Sigmoid colon (tissue), 7 donors: Measurements from ENCODE around the gene MCF2L. TPM values are rescaled to one million over a fixed set of nuclear protein-coding genes. Genes with fewer than 3 reads are reported as not detected.
"Not testable (repeated sequence)": the region's sequence is repeated elsewhere in the genome, so short reads cannot be mapped to it uniquely, and the experiment has no call there.

Experiments used
- DNase-seq: peaks from one replicate; pipeline ENCODE4 v3.0.0-alpha.2; 2019
- H3K27ac ChIP-seq, 4 donors: fragments of 200-600 bp; sonication (generic); one replicate each; pipeline ENCODE4 v1.5.1; 2016 to 2019; ENCODE audit warnings: mild to moderate bottlenecking in 1 of 4
- H3K27me3 ChIP-seq, 3 donors: fragments of 200-600 bp; sonication (generic); one replicate each; pipeline ENCODE4 v1.5.1; 2019; ENCODE audit warnings: mild to moderate bottlenecking in 1 of 3
- H3K36me3 ChIP-seq, 4 donors: fragments of 200-600 bp; sonication (generic); one replicate each; pipeline ENCODE4 v1.5.1; 2016 to 2019
- H3K4me1 ChIP-seq, 4 donors: fragments of 200-600 bp; sonication (generic); one replicate each; pipeline ENCODE4 v1.5.1; 2017 to 2019
- H3K4me3 ChIP-seq, 4 donors: fragments of 200-600 bp; sonication (generic); one replicate each; pipeline ENCODE4 v1.5.1; 2017 to 2019; ENCODE audit warnings: mild to moderate bottlenecking in 2 of 4, moderate library complexity in 1 of 4
- H3K9me3 ChIP-seq, 4 donors: fragments of 200-600 bp in 3 of 4; sonication (generic) in 3 of 4; one replicate each; pipeline versions ENCODE4 v1.5.1 to v1.6.1; 2013 to 2019
- CTCF ChIP-seq, 4 experiments: fragments of 450-650 bp in 3 of 4; fragments of 200-600 bp in 1 of 4; IDR thresholded peaks; one replicate each; pipeline ENCODE4 v1.5.1; 2016 to 2019; ENCODE audit warnings: antibody characterized with exemption in 4 of 4, mild to moderate bottlenecking in 3 of 4, moderate library complexity in 2 of 4
- EP300 ChIP-seq, 4 donors: sonication (generic); formaldehyde crosslinking; IDR thresholded peaks; one replicate each; pipeline ENCODE4 v1.6.1; 2017; ENCODE audit warnings: antibody characterized with exemption in 4 of 4
- POLR2A ChIP-seq, 2 donors: fragments of 450-650 bp; IDR thresholded peaks; one replicate each; pipeline ENCODE4 v1.6.1; 2016; ENCODE audit warnings: antibody characterized with exemption in 2 of 2, mild to moderate bottlenecking in 2 of 2, moderate library complexity in 2 of 2
- POLR2AphosphoS5 ChIP-seq, 4 donors: sonication (generic); formaldehyde crosslinking; IDR thresholded peaks; one replicate each; pipeline ENCODE4 v1.6.1; 2017; ENCODE audit warnings: antibody characterized with exemption in 4 of 4
- WGBS, 2 donors: extraction: QIAGEN DNeasy Blood & Tissue Kit; methylation state at CpG; one replicate each; pipeline ENCODE4 v1.1.7; 2013; 5-methylcytosine and 5-hydroxymethylcytosine counted together
- intact Hi-C: fragments of 100-400 bp; cut with DNase I; formaldehyde crosslinking; loops from one replicate; pipeline ENCODE4 v1.15.1; 2023
- polyA plus RNA-seq, 3 donors: library from polyadenylated mRNA; stranded (reverse); fragments of 200-250 nt; gene quantifications; one replicate each; pipeline ENCODE4 v1.2.3, GENCODE V29; 2013
- total RNA-seq, 4 donors: library from RNA; depleted of rRNA; stranded (reverse); fragments of >200 nt; gene quantifications; one replicate each; pipeline ENCODE4 v1.1.0, GENCODE V29; 2016
- donor health status: healthy with polysubstance abuse.
- donor health status: Bipolar disorder and iron deficiency.
- donor health status: healthy.

The MCF2L gene
- total and polyA plus RNA-seq, 7 donors = 7.5 to 59.9 (median 20.2) TPM

DNA sequence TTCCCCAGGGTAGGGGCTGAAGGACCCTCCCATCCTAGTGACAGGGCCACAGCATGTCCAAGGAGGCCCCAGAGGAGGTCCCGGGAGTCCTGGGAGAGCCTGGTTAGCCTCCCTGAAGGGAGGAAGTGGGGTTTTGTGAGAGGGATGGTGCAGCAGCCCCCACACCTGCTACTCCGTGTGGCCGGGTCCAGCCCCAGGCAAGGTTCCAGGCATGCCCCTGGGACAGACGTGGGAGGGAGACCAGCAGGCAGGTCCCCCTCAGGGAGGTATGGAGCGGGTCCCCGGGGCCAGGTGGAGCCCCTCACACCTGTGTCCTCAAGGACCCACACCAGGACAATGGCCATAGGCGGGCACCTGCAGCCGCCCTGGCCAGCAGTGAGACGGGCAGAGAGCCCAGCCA, 134.6 kb downstream of the MCF2L start:
- no peak for TF ChIP-seq POLR2AphosphoS5 (IDR thresholded peaks at IDR 0.05)
- TF ChIP-seq EP300 (IDR thresholded peaks at IDR 0.05) = no peak
- TF ChIP-seq POLR2A (IDR thresholded peaks at IDR 0.05) = no peak
- no peak for TF ChIP-seq CTCF (IDR thresholded peaks at IDR 0.05)
- no peak for DNase-seq
- H3K4me3 ChIP-seq = no peak overlapping the region
- H3K9me3 ChIP-seq = no peaks in the 10 kb centered on the region
- no peak overlapping the region for H3K27ac ChIP-seq
- no peaks in the 10 kb centered on the region for H3K4me1 ChIP-seq
- no peaks in the 10 kb centered on the region for H3K36me3 ChIP-seq
- H3K27me3 ChIP-seq = peaks cover 0 to 31% (median 8%) of the 10 kb centered on the region in 3 donors
- intact Hi-C loops = no loop called here
- 68 to 84% methylated on average over 9 of the region's 9 CpGs for WGBS, 2 donors

- H3K9me3 ChIP-seq = no peaks in the 10 kb centered on the region
- intact Hi-C loops = no loop called here
- peaks cover 9 to 31% (median 18%) of the 10 kb centered on the region in 3 donors for H3K27me3 ChIP-seq
- H3K36me3 ChIP-seq = no peaks in the 10 kb centered on the region
- DNase-seq = no peak
- TF ChIP-seq POLR2A (IDR thresholded peaks at IDR 0.05) = no peak
- TF ChIP-seq EP300 (IDR thresholded peaks at IDR 0.05) = no peak
- no peak for TF ChIP-seq CTCF (IDR thresholded peaks at IDR 0.05)
- TF ChIP-seq POLR2AphosphoS5 (IDR thresholded peaks at IDR 0.05) = no peak
- H3K27ac ChIP-seq = no peak within 1 kb of the TSS
- H3K4me1 ChIP-seq = peaks cover 0 to 9% (median 7%) of the 10 kb centered on the region in 4 donors
- H3K4me3 ChIP-seq = no peak within 1 kb of the TSS
- WGBS, 2 donors = 18 to 62% methylated on average over 17 of the region's 17 CpGs
Measured at GRCh38 chr13:113105032-113105920, 136.3 kb downstream of the MCF2L start, which contains the start of gene F7. Gene F7 (plus strand): TSS chr13:113105791. CDS start chr13:113105842, 51 bp downstream.

- H3K4me1 ChIP-seq = peaks cover 0 to 16% (median 14%) of the 10 kb centered on the region in 4 donors
- no peaks in the 10 kb centered on the region for H3K36me3 ChIP-seq
- no peak for DNase-seq
- no peak overlapping the region for H3K4me3 ChIP-seq
- TF ChIP-seq POLR2A (IDR thresholded peaks at IDR 0.05) = no peak
- TF ChIP-seq EP300 (IDR thresholded peaks at IDR 0.05) = no peak
- TF ChIP-seq POLR2AphosphoS5 (IDR thresholded peaks at IDR 0.05) = no peak
- no peak for TF ChIP-seq CTCF (IDR thresholded peaks at IDR 0.05)
- H3K27ac ChIP-seq = no peak overlapping the region
- H3K27me3 ChIP-seq = peaks cover 16 to 38% (median 25%) of the 10 kb centered on the region in 3 donors
- WGBS, 2 donors = 18 to 50% methylated on average over 16 of the region's 16 CpGs
- intact Hi-C loops = no loop called here
- no peaks in the 10 kb centered on the region for H3K9me3 ChIP-seq
Measured at GRCh38 chr13:113105921-113106452, 137.0 kb downstream of the MCF2L start.

DNA sequence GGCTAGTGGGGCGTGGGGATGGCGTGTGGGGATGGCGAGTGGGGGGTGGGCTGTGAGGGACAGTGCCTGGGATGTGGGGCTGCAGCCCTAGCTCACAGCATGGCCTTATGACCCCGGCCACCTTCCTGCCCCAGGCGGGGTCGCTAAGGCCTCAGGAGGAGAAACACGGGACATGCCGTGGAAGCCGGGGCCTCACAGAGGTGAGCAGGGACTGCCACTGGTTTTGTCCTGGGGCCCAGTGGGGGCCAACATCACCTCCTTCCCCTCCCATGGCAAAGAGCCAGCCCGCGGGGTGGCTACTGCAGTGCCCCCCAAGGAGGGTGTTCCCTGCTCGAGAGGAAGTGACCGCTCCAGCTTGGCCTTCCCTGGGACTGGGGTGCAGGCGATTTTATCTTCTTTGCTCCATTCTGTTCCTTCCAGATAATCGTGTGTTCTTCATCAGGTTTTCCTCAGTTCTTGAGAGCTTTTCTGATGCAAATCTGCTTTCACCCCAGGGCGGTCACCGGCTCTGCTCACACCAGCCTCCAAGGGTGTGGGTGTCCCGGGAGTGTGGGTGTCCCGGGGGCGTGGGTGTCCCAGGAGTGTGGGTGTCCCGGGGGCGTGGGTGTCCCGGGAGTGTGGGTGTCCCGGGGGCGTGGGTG, 137.8 kb downstream of the MCF2L start:
- H3K9me3 ChIP-seq = no peaks in the 10 kb centered on the region
- peaks cover 0 to 17% (median 15%) of the 10 kb centered on the region in 4 donors for H3K4me1 ChIP-seq
- DNase-seq = no peak
- no peak overlapping the region for H3K4me3 ChIP-seq
- WGBS, 2 donors = 79 to 87% methylated on average over 25 of the region's 25 CpGs
- no peak overlapping the region for H3K27ac ChIP-seq
- H3K27me3 ChIP-seq = peaks cover 18 to 43% (median 26%) of the 10 kb centered on the region in 3 donors
- intact Hi-C loops = no loop called here
- no peaks in the 10 kb centered on the region for H3K36me3 ChIP-seq
- TF ChIP-seq POLR2A (IDR thresholded peaks at IDR 0.05) (no peak), POLR2AphosphoS5 (IDR thresholded peaks at IDR 0.05) (no peak), EP300 (IDR thresholded peaks at IDR 0.05) (no peak), CTCF (IDR thresholded peaks at IDR 0.05) (no peak)

- intact Hi-C loops, DNase-seq, H3K4me3 ChIP-seq, H3K27ac ChIP-seq, H3K9me3 ChIP-seq, H3K36me3 ChIP-seq: not testable (repeated sequence)
- H3K27me3 ChIP-seq = peaks cover 18 to 50% (median 26%) of the 10 kb centered on the region in 3 donors
- WGBS, 2 donors = 97% methylated on average over 27 of the region's 27 CpGs
- peaks cover 0 to 17% (median 15%) of the 10 kb centered on the region in 4 donors for H3K4me1 ChIP-seq
Measured at GRCh38 chr13:113108521-113108920, 139.5 kb downstream of the MCF2L start.
